Hematopoietic multipotent progenitor cell (in vitro differentiated cells): ENCODE measurements around the gene MDFIC. TPM values are rescaled to one million over a fixed set of nuclear protein-coding genes. Genes with fewer than 3 reads are reported as not detected.

ENCODE experiments used
- DNase-seq, 3 donors: peaks; one replicate each; pipeline ENCODE4 v3.0.0-alpha.2; 2011 to 2015; ENCODE audit warnings: low read depth in 2 of 3, low spot score in 2 of 3
- total RNA-seq: library from RNA; depleted of rRNA; stranded (reverse); fragments of >200 nt; gene quantifications from one replicate; pipeline ENCODE4 v1.2.3, GENCODE V29; 2012

The MDFIC gene
- total RNA-seq = 9.4 TPM

GRCh38 chr7:114922026-114922651 is at the start of gene MDFIC:
TSS of gene MDFIC (plus strand) at chr7:114922094. CDS start at chr7:114923034, 940 bp downstream.
- DNase-seq = peak; percentile 40 to 52 (median 46)

- DNase-seq = no peak
Measured at GRCh38 chr7:114874170-114874569, 47.7 kb upstream of the MDFIC start.

- no peak for DNase-seq
Measured at GRCh38 chr7:114875186-114875585, 46.7 kb upstream of the MDFIC start.

- no peak for DNase-seq
Measured at GRCh38 chr7:114879554-114879953, 42.3 kb upstream of the MDFIC start.

- DNase-seq = no peak
Measured at GRCh38 chr7:114885836-114886235, 36.1 kb upstream of the MDFIC start.

- DNase-seq = no peak
Measured at GRCh38 chr7:114886241-114886640, 35.7 kb upstream of the MDFIC start.

- peak in 1 of 3 donors; percentile 3 for DNase-seq
Measured at GRCh38 chr7:114889116-114889515, 32.8 kb upstream of the MDFIC start.

- peak in 2 of 3 donors; percentile 21 to 29 for DNase-seq
Measured at GRCh38 chr7:114889646-114890285, 32.1 kb upstream of the MDFIC start.

- no peak for DNase-seq
Measured at GRCh38 chr7:114890561-114890960, 31.3 kb upstream of the MDFIC start.

GRCh38 chr7:114900127-114900526 is 21.8 kb upstream of the MDFIC start:
- no peak for DNase-seq

GRCh38 chr7:114901771-114902170 is 20.1 kb upstream of the MDFIC start:
- no peak for DNase-seq

- DNase-seq = no peak
Measured at GRCh38 chr7:114903131-114903530, 18.8 kb upstream of the MDFIC start.

GRCh38 chr7:114910787-114911186 is 11.1 kb upstream of the MDFIC start:
- no peak for DNase-seq

- no peak for DNase-seq
Measured at GRCh38 chr7:114911411-114911810, 10.5 kb upstream of the MDFIC start.

GRCh38 chr7:114916261-114916892 is 5.5 kb upstream of the MDFIC start:
- DNase-seq = no peak

- DNase-seq = no peak
Measured at GRCh38 chr7:114917211-114917839, 4.6 kb upstream of the MDFIC start.

GRCh38 chr7:114919587-114919986 is 2.3 kb upstream of the MDFIC start:
- DNase-seq = no peak

GRCh38 chr7:114921631-114922025 is 266 bp upstream of the MDFIC start:
- no peak for DNase-seq

- DNase-seq = peak; percentile 36 to 42 (median 37)
Measured at GRCh38 chr7:114922652-114923402, 933 bp downstream of the MDFIC start.

GRCh38 chr7:114923403-114923713 is 1.5 kb downstream of the MDFIC start:
- DNase-seq = no peak
